IPS-NIHi7 (cell line): ENCODE data around the gene NEMP2.

ENCODE experiments used
- DNase-seq: peaks from one replicate; pipeline ENCODE4 v3.0.0; 2012; ENCODE audit warnings: mixed read lengths; ENCODE audit errors: extremely low spot score

NEMP2 gene

GRCh38 chr2:190554357-190555006, 20.0 kb upstream of the NEMP2 start:
- DNase-seq, result no peak

GRCh38 chr2:190553254-190553653, 18.7 kb upstream of the NEMP2 start:
- DNase-seq, result no peak

- DNase-seq, result no peak
Measured at GRCh38 chr2:190551928-190552327, 17.4 kb upstream of the NEMP2 start.

- DNase-seq, result no peak
Measured at GRCh38 chr2:190550137-190550536, 15.6 kb upstream of the NEMP2 start.

GRCh38 chr2:190547886-190548285, 13.4 kb upstream of the NEMP2 start:
- no peak for DNase-seq

GRCh38 chr2:190546734-190547133, 12.2 kb upstream of the NEMP2 start:
- no peak for DNase-seq

- DNase-seq, result no peak
Measured at GRCh38 chr2:190545555-190546385, 11.2 kb upstream of the NEMP2 start.

- DNase-seq, result no peak
Measured at GRCh38 chr2:190545093-190545492, 10.6 kb upstream of the NEMP2 start.

- DNase-seq, result no peak
Measured at GRCh38 chr2:190540048-190540447, 5.5 kb upstream of the NEMP2 start.

- no peak for DNase-seq
Measured at GRCh38 chr2:190538201-190538600, 3.7 kb upstream of the NEMP2 start.

- DNase-seq, result no peak
Measured at GRCh38 chr2:190537765-190538164, 3.2 kb upstream of the NEMP2 start.

- DNase-seq, result no peak
Measured at GRCh38 chr2:190535586-190535985, 1.1 kb upstream of the NEMP2 start.

- DNase-seq, result no peak
Measured at GRCh38 chr2:190535121-190535439, 558 bp upstream of the NEMP2 start.

- DNase-seq, result no peak
Measured at GRCh38 chr2:190533968-190534309, 583 bp downstream of the NEMP2 start.

- DNase-seq, result no peak
Measured at GRCh38 chr2:190533175-190533967, 1.2 kb downstream of the NEMP2 start.

- DNase-seq, result no peak
Measured at GRCh38 chr2:190532581-190532980, 1.9 kb downstream of the NEMP2 start.

- DNase-seq, result no peak
Measured at GRCh38 chr2:190530248-190530900, 4.1 kb downstream of the NEMP2 start.

GRCh38 chr2:190529486-190530247, 4.9 kb downstream of the NEMP2 start:
- no peak for DNase-seq

GRCh38 chr2:190528521-190529001, 6.0 kb downstream of the NEMP2 start:
- DNase-seq, result no peak

GRCh38 chr2:190527918-190528317, 6.6 kb downstream of the NEMP2 start:
- no peak for DNase-seq

GRCh38 chr2:190527214-190527613, 7.3 kb downstream of the NEMP2 start:
- no peak for DNase-seq
